ENCODE results near the gene SELENOF.

Gene SELENOF

DNA sequence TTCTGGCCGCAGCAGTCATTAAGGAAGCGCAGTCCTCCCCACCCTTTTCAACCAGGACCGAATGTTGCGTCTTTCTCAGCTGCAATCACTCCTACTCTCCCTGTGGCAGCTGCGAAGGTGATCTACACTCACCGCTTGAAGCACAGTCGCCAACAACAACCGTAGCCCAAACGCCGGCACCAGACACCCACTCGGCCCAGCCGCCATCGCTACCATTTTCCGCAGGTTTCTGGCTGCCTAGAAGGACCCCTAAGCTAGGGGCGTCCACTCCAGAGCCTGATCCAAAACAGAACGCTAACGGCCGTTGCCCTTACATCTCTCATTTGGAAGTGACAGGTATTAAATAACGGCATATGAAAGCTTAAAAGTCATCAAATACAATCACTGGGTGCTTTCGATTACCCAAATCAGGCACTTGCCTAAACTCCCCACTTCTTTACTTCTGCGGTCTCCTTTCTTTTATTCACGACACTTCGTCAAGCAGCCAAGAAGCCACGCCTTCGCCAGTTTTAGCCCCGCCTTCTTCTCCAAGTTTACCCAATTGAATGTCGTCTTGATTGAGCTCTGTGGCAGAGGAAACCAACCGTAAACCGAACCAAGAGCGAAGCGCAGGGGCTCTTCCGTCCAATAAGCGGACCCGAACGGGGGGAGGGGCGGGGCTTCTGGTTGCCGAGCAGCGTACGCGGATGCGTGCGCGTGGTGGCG is at the start of gene SELENOF:
Gene SELENOF, minus strand, starts transcription at position 231 of the 705 bp plus-strand sequence. Its CDS starts 15 bp downstream, at position 216.
- peak; percentile 99 for DNase-seq

DNA sequence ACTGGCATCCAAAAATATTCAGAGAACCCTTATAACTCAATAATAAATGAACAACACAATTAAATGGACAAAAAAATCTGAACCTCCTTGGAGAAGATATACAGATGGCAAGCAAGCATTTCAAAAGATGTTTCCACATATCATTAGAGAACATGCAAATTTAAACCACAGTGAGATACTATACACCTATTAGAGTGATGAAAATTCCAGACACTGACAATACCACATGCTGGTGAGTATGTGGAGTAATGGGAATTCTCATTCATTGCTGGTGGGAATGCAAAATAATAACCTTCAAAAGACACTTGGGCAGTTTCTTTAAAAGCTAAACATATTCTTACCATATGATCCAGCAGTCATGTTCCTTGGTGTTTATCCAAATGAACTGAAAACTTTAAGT is 46.6 kb upstream of the SELENOF start:
- DNase-seq: no peak

DNA sequence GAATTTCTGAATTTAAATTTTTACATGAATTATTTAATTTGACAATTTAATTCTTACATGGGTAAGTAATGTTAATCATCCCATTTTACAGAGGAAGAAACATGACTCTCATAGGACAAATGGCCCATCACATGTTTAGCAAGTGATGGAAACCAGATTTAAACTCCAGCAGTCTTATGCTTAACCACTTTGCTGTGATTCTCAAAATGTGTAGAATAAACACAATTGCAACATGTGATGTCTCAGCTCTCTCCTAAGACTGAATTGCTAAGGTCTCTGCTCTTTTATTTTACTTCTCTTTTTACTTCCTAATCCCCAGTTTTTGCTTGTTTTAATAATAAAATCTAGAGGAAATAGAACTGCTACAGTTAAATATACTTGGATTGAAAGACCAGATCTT is 43.3 kb upstream of the SELENOF start:
- no peak for DNase-seq

DNA sequence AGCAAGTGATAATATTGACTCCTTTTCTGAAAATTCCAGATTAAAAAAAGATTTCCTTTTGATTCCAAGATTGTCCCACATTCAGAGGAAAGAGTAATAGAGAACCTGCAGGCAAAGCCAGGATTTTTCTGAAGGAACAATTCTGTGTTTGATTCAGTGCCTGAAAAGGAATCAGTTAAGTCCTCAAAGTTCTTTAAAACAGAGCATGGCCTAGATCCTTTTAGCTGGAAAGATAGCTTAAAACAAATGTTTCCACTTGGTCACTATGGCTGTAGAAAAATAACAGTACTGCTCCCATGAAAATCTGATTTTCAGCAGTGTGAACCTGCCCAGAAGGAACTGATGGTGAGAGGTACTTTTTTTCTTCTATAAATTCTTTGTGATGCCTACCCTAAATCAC is 42.3 kb upstream of the SELENOF start:
- DNase-seq: no peak

DNA sequence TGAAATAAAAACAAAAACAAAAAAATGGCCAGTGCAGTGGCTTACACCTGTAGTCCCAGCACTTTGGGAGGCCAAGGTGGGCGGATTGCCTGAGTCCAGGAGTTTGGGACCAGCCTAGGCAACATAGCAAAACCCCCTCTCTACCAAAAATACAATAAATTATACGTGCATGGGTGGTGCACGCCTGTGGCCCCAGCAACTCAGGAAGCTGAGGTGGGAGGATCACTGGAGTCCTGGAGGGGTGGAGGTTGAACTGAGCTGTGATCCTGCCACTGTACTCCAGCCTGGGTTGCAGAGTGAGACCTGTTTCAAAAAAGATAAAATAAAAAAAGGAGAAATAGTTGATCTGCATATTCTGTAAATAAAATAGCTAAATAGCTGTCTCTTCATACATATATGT is 41.8 kb upstream of the SELENOF start:
- no peak for DNase-seq

DNA sequence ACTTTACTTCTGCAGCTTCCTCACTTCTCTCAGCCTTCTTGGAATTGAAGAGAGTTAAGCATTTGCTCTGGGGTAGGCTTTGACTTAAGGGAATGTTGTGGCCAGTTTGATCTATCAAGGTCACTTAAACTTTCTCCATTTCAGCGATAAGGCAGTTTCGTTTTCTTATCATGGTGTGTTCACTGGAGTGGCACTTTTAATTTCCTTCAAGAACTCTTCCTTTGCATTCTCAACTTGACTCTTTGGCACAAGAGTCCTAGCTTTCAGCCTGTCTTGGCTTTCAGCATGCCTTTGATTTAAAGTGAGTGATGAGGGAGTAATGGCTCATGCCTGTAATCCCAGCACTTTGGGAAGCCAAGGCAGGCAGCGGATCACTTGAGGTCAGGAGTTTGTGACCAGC is 39.2 kb upstream of the SELENOF start:
- DNase-seq: no peak

DNA sequence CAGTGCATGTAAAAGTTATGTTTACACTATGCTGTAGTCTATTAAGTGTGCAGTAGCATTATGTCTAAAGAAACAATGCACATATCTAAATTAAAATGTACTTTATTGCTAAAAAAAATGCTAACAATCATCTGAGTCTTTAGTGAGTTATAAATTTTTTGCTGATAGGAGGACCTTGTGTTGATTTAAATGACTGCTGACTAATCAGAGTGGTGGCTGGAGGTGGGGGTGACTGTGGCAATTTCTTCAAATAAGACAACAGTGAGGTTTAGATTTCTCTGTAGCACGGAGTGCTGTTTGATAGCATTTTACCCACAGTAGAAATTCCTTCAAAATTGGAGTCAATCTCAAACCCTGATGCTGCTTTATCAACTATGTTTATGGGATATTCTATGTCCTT is 37.5 kb upstream of the SELENOF start:
- DNase-seq: no peak

DNA sequence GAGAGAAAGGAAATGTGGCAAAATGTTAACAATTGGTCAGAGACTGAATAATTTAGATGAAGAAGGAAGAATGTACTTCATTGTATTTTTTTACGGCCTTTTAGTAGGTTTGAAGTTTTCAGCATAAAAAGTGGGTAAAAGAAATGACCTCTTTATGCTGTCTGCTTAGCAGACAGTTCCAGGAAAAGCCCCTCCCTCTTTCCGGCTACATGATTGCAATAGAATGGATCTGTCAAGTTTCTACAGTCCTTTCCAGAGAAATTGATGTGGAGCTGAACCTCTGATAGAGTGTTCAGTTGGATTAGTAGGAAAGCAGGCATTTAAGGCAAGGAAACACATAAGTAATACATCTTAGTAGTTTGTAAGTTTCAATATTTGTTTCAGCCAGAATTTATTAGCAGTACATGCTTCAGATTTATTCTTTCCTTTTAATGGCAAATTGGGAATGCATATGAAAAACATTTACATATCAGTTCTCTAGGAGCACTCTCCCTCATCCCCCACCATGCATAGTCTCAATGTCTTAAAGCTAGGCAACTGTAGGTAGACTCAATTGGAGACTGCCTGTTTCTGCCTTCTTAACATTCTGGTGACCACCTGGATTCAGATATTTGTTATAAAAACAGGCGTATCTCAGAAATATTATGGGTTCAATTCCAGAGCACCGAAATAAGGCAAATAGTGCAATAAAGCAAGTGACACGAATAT is 36.9 kb upstream of the SELENOF start:
- no peak for DNase-seq

DNA sequence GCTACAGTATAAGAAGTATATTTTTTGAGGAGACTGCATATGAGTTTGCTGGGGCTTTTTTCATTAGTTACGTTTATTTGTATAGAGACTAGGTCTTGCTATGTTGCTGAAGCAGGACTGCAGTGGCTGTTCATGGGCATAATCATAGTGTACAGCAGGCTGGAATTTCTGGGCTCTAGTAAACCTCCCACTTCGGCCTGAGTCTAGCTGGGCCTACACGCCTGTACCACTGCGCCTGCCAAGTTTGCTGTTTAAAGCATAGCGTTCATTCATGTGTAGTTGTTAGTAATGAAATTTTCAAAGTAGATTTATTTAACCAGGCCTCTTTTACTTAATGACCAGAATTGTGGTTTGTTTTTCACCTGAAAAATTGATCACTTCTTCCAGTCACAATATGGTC is 34.3 kb upstream of the SELENOF start:
- DNase-seq: no peak

DNA sequence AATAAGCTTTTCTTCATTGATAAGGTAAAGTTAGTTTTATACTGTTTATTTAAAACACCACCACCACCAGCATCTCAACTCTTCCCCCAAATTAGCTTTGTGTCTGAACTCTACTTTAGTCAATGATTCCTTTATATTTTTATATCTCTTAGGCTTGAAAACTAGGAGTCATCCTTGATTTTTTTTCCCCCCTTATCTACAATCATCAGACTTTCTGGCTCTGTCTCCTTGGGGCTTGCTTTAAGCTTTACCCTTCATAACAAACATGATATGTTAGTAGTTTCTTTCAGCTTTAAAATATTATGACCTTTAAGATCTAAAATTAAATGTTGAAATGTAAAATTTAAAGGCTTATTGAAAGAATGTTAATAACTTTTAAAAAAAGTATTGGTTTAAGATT is 28.8 kb upstream of the SELENOF start:
- DNase-seq: no peak

DNA sequence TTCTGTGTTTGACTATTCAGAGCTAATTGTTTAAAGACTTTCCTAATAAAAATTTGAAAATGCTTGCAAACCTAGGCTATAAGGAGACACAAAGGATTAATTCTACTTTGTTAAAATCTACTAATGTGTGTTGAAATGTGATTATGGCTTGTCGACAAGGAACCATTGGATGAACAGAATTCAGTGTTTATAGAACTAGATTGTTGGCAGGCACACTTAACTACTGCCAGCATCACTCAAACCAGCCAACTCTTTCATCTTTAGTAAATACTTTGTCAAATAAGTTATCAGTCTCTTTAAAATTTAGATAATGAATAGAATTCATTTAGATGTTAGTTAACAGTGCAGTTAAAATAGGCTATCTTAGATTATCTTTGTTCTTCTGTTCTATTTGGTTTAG is 28.1 kb upstream of the SELENOF start:
- DNase-seq: no peak

DNA sequence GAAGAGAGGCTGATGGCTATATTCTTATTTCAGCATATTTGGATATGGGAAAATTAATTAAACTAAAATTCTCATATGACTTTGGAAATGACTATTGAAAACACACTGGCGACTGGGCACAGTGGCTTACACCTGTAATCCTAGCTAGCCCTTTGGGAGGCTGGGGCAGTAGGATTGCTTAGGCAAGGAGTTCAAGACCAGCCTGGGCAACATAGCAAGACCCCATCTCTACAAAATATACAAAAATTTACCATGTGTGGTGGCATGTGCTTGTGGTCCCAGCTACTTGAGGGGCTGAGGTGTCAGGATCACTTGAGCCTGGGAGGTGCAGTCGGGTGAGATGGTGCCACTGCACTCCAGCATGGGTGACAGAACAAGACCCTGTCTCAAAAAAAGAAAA is 26.7 kb upstream of the SELENOF start:
- DNase-seq: no peak

DNA sequence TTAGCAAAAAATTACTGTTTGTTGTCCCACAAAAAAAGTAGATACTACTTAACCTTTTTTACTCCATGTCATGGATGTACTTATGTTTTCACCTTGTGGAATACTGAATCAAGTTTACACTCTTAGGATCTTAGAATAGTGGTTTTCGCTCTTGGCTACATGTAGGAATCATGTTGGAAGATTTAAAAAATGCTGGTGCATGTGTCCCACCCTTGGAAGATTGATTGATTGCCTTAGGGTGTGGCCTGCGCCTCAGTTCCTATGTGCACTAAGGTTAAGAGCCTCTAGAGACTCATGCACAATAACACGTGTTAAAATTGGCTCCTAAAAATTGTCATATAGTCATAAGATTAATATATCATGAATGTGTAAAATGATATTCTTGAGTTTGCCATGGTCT is 25.5 kb upstream of the SELENOF start:
- DNase-seq: no peak

DNA sequence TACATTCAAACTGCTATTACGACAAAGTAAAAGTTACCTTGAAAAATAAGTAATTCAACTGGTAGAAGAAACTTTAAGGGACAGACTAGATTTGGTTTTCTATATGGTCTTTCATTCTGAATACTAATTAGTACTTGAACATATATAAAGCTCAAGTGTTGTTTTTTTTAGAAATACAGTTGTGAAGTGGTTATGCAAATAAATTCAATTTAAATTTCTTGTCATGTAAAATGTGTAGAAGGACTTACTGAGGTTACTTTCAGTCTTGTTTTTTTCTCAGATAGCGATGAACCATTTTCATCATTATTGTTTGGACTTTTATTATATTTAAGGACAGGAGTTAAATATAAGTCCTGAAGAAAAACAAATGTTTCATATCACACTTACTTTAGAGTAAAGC is 24.9 kb upstream of the SELENOF start:
- no peak for DNase-seq

DNA sequence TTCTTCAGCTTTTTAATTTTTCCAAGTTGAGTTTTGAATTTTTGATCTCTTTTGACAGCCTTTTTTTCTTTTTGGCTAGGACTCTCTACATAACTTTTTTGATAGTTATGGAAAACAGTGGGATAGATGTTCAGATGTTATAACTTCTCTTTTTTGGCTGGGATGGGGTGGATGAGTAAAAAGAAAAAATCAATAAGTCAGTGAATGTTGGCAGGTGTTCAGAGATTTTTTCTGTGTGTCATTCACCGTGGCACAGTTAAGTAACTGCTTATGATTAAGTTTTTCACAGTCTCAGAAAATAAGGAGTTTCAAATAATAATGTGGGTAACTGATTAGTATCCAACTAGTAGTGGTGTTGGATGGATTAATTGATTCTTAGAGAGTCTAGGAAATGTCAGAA is 24.5 kb upstream of the SELENOF start:
- no peak for DNase-seq

DNA sequence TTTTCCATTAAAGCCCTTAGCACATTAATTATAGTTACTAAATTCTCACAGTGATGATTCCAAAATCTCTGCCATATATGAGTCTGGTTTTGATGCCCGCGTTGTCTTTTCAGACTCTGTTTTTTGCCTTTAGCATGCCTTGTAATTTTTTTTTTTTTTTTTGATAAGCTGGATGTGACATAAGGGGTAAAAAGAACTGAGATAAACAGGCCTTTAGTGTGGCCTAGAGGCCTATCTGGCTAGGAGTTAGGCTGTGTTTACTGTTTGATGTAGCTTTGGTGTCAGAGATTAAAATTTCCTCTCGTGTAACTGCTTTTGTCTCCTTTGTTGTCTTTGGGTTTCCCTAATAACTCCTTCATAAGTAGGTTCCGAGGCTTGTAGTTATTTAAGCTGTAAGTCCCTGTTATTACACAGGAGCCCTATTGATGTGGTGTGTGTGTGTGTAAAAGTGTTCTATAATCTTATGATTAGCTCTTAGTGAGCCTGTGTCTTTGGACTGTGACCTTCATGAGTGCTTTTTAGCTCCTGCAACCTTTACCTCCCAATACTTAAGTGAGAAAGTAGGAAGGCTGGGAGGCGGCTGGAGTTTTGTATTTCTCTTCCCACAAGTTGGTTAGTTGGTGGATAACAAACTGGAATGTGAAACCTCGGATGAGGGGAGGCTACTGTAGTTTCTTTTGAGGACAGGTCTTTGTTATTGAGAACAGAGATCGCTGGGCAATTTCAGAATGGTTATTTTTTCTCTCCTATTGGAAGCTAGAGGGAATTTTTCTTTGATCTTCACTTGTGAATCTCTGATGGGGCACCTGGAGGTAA is 19.8 kb upstream of the SELENOF start:
- no peak for DNase-seq

DNA sequence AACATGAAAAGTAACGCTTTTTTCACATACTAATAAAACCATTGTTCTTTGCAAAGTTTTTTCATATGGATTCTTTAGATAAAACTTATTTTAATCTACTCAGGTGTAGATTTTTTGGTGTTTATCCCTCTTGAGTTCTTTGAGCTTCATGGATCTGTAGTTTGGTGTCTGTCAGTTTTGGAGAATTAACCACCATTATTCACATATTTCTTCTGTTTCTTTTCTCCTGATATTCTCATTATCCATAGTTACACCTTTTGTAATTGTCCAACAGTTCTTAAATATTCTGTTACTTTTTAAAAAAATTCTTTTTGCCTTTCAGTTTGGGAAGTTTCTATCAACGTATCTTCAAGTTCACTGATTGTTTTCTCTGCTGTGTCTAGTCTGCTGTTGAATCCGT is 19.1 kb upstream of the SELENOF start:
- no peak for DNase-seq

DNA sequence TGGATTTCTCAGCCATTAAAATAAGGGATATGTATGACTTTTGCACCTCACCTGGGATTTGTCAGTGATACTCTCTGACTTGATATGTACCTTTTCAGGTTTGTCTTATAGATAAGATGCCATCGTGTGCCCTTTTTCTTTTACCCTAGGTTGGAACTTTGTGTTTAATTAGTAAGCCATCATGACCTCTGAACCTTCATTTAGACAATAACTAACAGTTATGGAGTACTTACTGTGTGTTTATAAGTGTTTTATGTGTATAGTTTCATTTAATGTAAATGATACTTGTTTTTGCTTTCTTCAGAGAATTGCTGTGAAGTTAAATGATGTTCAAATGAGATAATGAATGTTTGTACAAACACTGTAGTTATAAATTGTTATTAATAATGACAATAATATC is 14.9 kb upstream of the SELENOF start:
- DNase-seq: no peak

DNA sequence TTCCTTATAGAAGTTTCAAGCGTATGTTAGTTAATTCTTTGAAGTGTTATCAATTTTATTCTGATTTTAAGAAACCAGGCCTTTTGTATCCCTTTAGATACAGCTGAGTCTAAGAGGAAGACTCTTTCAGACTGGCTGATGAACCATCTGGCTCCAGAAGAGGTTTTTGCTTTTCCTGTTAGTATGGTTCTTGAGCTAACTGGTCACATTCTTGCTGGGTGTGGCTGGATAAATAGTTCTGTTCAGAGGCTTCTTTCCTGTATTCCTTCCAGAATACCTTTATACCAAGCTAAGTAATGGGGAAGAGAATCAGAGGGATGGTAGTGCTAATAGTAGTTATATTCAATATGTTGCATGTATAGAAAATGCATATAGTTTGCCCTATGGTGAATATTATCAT is 13.0 kb upstream of the SELENOF start:
- DNase-seq: no peak

DNA sequence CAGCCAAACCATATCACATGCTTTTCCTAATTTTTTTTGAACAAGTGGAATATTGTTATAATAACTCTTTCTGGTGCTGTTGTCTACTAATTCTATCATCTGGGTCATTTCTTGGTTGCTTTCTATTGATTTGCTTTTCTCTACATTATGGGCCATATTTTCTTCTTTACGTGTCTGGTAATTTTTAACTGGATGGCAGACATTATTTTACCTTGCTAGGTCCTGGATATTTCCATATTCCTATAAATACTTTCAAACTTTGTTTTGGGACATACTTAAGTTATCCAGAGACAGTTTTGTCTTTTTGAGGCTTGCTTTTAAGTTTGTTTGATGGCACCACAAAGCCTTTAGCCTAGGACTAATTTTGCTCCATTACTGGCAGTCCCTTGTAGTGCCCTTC is 11.8 kb upstream of the SELENOF start:
- no peak for DNase-seq

DNA sequence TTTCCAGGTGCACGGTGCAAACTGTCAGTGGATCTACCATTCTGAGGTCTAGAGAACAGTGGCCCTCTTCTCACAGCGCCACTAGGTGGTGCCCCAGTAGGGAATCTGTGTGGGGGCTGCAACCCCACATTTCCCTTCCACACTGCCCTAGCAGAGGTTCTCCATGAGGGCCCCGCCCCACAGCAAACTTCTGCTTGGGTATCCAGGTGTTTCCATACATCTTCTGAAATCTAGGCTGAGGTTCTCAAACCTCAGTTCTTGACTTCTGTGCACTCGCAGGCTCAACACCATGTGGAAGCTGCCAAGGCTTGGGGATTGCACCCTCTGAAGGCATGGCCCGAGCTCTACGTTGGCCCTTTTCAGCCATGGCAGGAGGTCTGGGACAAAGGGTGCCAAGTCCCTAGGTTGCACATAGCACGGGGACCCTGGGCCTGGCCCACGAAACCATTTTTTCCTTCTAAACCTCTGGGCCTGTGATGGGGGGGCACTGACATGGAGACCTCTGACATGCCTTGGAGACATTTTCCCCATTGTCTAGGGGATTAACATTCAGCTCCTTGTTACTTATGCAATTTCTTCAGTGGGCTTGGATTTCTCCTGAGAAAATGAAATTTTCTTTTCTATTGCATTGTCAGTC is 10.5 kb upstream of the SELENOF start:
- DNase-seq: no peak

DNA sequence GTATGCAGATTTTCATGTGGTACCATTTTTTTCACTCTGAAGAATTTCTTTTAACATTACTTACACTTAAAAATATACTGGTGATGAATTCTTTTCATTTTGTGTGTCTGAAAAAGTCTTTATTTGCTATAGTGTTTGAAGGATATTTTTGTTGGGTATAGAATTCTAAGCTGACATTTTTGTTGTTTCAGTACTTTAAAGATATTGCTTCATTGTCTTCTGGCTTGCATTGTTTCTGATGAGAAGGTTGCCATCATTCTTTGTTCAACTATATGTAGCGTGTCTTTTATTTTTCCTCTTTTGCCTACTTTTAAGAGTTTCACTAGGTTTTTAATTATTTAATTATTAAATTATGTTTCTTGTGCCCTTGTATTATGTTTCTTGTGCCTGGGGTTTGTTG is 8.5 kb upstream of the SELENOF start:
- DNase-seq: no peak

DNA sequence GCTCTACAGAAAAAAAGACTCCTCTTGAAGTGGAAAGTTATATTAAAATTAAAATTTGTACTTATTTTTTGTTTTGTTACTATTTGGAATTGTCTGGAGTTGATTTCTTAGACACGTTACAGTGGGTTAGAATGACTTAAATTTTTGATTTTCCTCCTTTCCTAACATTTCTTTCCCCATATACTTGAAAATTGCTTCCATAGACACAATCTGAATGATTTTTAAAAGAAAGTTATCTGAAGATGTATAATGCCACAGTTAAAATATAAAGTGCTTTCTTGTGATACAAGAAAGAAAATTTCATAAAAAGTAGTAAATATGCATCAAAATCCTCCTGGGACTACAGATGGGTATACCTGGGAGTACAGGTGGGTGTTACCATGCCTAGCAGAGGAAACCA is 2.8 kb upstream of the SELENOF start:
- no peak for DNase-seq

All from GDM1 (cell line).